IPS-18a (cell line): Measurements from ENCODE around the gene MAP3K9.
A peak's percentile ranks its signal among the peaks of the same experiment; 100 is the strongest.
"Not testable (repeated sequence)": the region's sequence is repeated elsewhere in the genome, so short reads cannot be mapped to it uniquely, and the experiment has no call there.

Experiments
- H3K27ac ChIP-seq: one replicate; pipeline ENCODE4 v1.5.1; 2013; ENCODE audit warnings: low read length
- H3K27me3 ChIP-seq: one replicate; pipeline ENCODE4 v1.6.1; 2013; ENCODE audit warnings: mild to moderate bottlenecking, low read length; ENCODE audit not compliant: control insufficient read depth, insufficient read depth
- H3K36me3 ChIP-seq: one replicate; pipeline ENCODE4 v1.6.1; 2013; ENCODE audit warnings: low read depth, low read length; ENCODE audit not compliant: control insufficient read depth
- H3K4me1 ChIP-seq: one replicate; pipeline ENCODE4 v1.6.1; 2013; ENCODE audit warnings: low read depth, low read length; ENCODE audit not compliant: control insufficient read depth
- H3K4me3 ChIP-seq: one replicate; pipeline ENCODE4 v1.5.1; 2013; ENCODE audit warnings: low read length
- H3K9ac ChIP-seq: one replicate; pipeline ENCODE4 v1.6.1; 2013; ENCODE audit warnings: mild to moderate bottlenecking, low read length, moderate library complexity
- H3K9me3 ChIP-seq: one replicate; pipeline ENCODE4 v1.6.1; 2013; ENCODE audit warnings: low read depth, low read length; ENCODE audit not compliant: control insufficient read depth

MAP3K9 gene

GRCh38 chr14:70809225-70810219 is at the start of gene MAP3K9:
TSS of gene MAP3K9 (minus strand) at chr14:70809513. CDS start at chr14:70809171, 342 bp downstream.
- H3K9me3 ChIP-seq, result no peaks in the 10 kb centered on the region
- H3K4me1 ChIP-seq, result peaks cover 20% of the 10 kb centered on the region
- H3K4me3 ChIP-seq, result peak within 1 kb of the TSS; percentile 80
- H3K9ac ChIP-seq, result peak within 1 kb of the TSS; percentile 73
- H3K36me3 ChIP-seq, result no peaks in the 10 kb centered on the region
- H3K27me3 ChIP-seq, result no peaks in the 10 kb centered on the region
- peak within 1 kb of the TSS; percentile 50 for H3K27ac ChIP-seq

GRCh38 chr14:70858641-70859040 is 49.3 kb upstream of the MAP3K9 start:
- Histone ChIP-seq H3K27ac (no peak overlapping the region), H3K36me3 (no peaks in the 10 kb centered on the region), H3K9me3 (no peaks in the 10 kb centered on the region), H3K4me1 (no peaks in the 10 kb centered on the region), H3K4me3 (no peak overlapping the region), H3K9ac (no peak overlapping the region), H3K27me3 (no peaks in the 10 kb centered on the region)

GRCh38 chr14:70857496-70857890 is 48.2 kb upstream of the MAP3K9 start:
- Histone ChIP-seq H3K9me3 (no peaks in the 10 kb centered on the region), H3K27me3 (no peaks in the 10 kb centered on the region), H3K36me3 (no peaks in the 10 kb centered on the region), H3K9ac (no peak overlapping the region), H3K27ac (no peak overlapping the region), H3K4me1 (no peaks in the 10 kb centered on the region), H3K4me3 (no peak overlapping the region)

GRCh38 chr14:70856851-70857495 is 47.7 kb upstream of the MAP3K9 start:
- Histone ChIP-seq H3K27ac (no peak overlapping the region), H3K9ac (no peak overlapping the region), H3K4me3 (no peak overlapping the region), H3K9me3 (no peaks in the 10 kb centered on the region), H3K36me3 (no peaks in the 10 kb centered on the region), H3K27me3 (no peaks in the 10 kb centered on the region), H3K4me1 (no peaks in the 10 kb centered on the region)

GRCh38 chr14:70855486-70855885 is 46.2 kb upstream of the MAP3K9 start:
- Histone ChIP-seq H3K9me3 (no peaks in the 10 kb centered on the region), H3K27me3 (no peaks in the 10 kb centered on the region), H3K9ac (no peak overlapping the region), H3K27ac (no peak overlapping the region), H3K36me3 (no peaks in the 10 kb centered on the region), H3K4me3 (no peak overlapping the region), H3K4me1 (no peaks in the 10 kb centered on the region)

DNA sequence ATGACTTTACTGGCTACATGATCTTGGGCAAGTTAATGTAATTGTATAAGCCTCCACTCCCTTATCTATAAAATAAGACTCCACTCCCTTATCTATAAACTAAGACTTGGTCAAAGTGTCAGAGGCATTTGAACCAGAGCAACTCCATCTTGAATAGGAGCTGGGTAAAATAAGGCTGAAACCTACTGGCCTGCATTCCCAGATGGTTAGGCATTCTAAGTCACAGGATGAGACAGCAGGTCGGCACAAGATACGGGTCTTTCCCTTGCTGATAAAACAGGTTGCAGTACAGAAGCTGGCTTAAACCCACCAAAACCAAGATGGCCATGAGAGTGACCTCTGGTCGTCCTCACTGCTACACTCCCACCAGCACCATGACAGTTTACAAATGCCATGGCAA is 44.3 kb upstream of the MAP3K9 start:
- not testable (repeated sequence) for H3K36me3 ChIP-seq, H3K4me3 ChIP-seq, H3K27ac ChIP-seq, H3K9ac ChIP-seq, H3K9me3 ChIP-seq, H3K27me3 ChIP-seq, H3K4me1 ChIP-seq

- H3K27ac ChIP-seq, result no peak overlapping the region
- no peaks in the 10 kb centered on the region for H3K9me3 ChIP-seq
- no peak overlapping the region for H3K9ac ChIP-seq
- no peak overlapping the region for H3K4me3 ChIP-seq
- no peaks in the 10 kb centered on the region for H3K36me3 ChIP-seq
- no peaks in the 10 kb centered on the region for H3K4me1 ChIP-seq
- H3K27me3 ChIP-seq, result no peaks in the 10 kb centered on the region
These were observed 38.2 kb upstream of the MAP3K9 start for GRCh38 chr14:70847406-70848090.

DNA sequence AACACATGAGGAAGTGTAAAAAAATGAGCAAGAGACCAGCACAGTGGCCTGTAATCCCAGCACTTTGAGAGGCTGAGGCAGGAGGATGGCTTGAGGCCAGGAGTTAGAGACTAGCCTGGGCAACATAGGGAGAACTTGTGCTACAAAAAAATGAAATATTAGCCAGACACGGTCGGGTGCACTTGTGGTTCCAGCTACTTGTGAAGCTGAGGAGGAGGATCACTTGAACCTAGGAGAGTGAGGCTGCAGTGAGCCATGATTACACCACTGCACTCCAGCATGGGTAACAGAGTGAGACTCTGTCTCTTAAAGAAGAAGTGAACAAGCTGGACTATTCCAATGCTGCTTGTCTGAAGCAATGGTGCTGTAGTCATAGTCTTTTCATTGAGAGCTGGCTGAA is 36.3 kb upstream of the MAP3K9 start:
- no peaks in the 10 kb centered on the region for H3K36me3 ChIP-seq

GRCh38 chr14:70842851-70843462 is 33.6 kb upstream of the MAP3K9 start:
- Histone ChIP-seq H3K4me3 (no peak overlapping the region), H3K36me3 (no peaks in the 10 kb centered on the region), H3K4me1 (no peaks in the 10 kb centered on the region), H3K9ac (no peak overlapping the region), H3K27me3 (no peaks in the 10 kb centered on the region), H3K27ac (no peak overlapping the region), H3K9me3 (no peaks in the 10 kb centered on the region)

More for the DNA sequence above, 36.3 kb upstream of the MAP3K9 start:
- Histone ChIP-seq H3K4me1 (no peaks in the 10 kb centered on the region), H3K27ac (no peak overlapping the region), H3K27me3 (no peaks in the 10 kb centered on the region), H3K4me3 (no peak overlapping the region), H3K9ac (no peak overlapping the region), H3K9me3 (no peaks in the 10 kb centered on the region)

DNA sequence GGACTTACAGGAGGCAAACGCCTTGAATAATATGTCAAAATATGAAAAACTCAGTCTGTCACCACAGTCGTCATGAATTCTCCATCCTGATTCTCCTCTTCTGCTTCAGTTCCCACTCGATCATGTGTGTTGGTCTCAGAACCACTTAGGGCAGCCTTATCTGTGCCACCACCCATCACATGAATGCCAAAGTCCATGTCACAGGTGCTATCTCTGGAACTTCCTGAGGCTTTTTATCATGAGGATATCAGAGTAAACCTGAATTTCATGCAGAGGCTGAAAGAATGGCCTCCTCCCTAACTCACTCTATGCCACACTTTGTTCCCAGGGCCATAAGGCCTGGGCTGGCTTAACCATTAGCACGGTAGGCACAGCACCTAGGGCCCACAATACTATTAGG is 28.8 kb upstream of the MAP3K9 start:
- H3K4me1 ChIP-seq, result no peaks in the 10 kb centered on the region
- H3K36me3 ChIP-seq, result no peaks in the 10 kb centered on the region
- no peaks in the 10 kb centered on the region for H3K27me3 ChIP-seq
- H3K9ac ChIP-seq, result no peak overlapping the region
- no peak overlapping the region for H3K4me3 ChIP-seq
- peaks cover 7% of the 10 kb centered on the region for H3K9me3 ChIP-seq
- no peak overlapping the region for H3K27ac ChIP-seq

- Histone ChIP-seq H3K27me3 (no peaks in the 10 kb centered on the region), H3K4me1 (no peaks in the 10 kb centered on the region), H3K27ac (no peak overlapping the region), H3K36me3 (no peaks in the 10 kb centered on the region), H3K9ac (no peak overlapping the region), H3K4me3 (no peak overlapping the region), H3K9me3 (peaks cover 7% of the 10 kb centered on the region)
These were observed 27.6 kb upstream of the MAP3K9 start for GRCh38 chr14:70836946-70837345.
